ENCODE measurements around the gene EML3.
"Not testable (repeated sequence)": the region's sequence is repeated elsewhere in the genome, so short reads cannot be mapped to it uniquely, and the experiment has no call there.

The EML3 gene

GRCh38 chr11:62593434-62594044 is 19.0 kb downstream of the EML3 start:
- peak; percentile 48 for DNase-seq

- no peak for DNase-seq
These were observed 19.6 kb downstream of the EML3 start for GRCh38 chr11:62592989-62593421.

- DNase-seq = no peak
These were observed 20.3 kb downstream of the EML3 start for GRCh38 chr11:62592146-62592815.

- peak; percentile 99 for DNase-seq
These were observed 21.0 kb downstream of the EML3 start, which contains the start of gene TUT1 for GRCh38 chr11:62591448-62592145. TSS of gene TUT1 (minus strand) at chr11:62591523. CDS start at chr11:62591485, 38 bp downstream.

GRCh38 chr11:62588966-62589637 is 23.5 kb downstream of the EML3 start:
- DNase-seq = no peak

GRCh38 chr11:62585356-62585755 is 27.2 kb downstream of the EML3 start:
- not testable (repeated sequence) for DNase-seq

GRCh38 chr11:62581735-62582134 is 30.8 kb downstream of the EML3 start:
- DNase-seq = not testable (repeated sequence)

- no peak for DNase-seq
These were observed 31.4 kb downstream of the EML3 start for GRCh38 chr11:62580959-62581715.

- DNase-seq = no peak
These were observed 33.3 kb downstream of the EML3 start for GRCh38 chr11:62579252-62579651.

GRCh38 chr11:62578541-62578940 is 34.0 kb downstream of the EML3 start:
- no peak for DNase-seq

- no peak for DNase-seq
These were observed 35.4 kb downstream of the EML3 start for GRCh38 chr11:62577046-62577714.

- DNase-seq = no peak
These were observed 36.7 kb downstream of the EML3 start for GRCh38 chr11:62575837-62576236.

GRCh38 chr11:62575156-62575555 is 37.4 kb downstream of the EML3 start:
- no peak for DNase-seq

GRCh38 chr11:62574363-62575071 is 38.1 kb downstream of the EML3 start:
- no peak for DNase-seq

GRCh38 chr11:62573592-62574362 is 38.8 kb downstream of the EML3 start, which contains the start of gene EEF1G:
TSS of gene EEF1G (minus strand) at chr11:62573891. CDS start at chr11:62573842, 49 bp downstream.
- DNase-seq = peak; percentile 100

GRCh38 chr11:62573006-62573591 is 39.5 kb downstream of the EML3 start:
- DNase-seq = no peak

- DNase-seq = no peak
These were observed 40.1 kb downstream of the EML3 start for GRCh38 chr11:62572431-62572830.

- DNase-seq = not testable (repeated sequence)
These were observed 41.1 kb downstream of the EML3 start for GRCh38 chr11:62571493-62571892.

- not testable (repeated sequence) for DNase-seq
These were observed 41.7 kb downstream of the EML3 start for GRCh38 chr11:62570903-62571302.

- DNase-seq = no peak
These were observed 43.0 kb downstream of the EML3 start for GRCh38 chr11:62569611-62570010.

All from KG1 (cell line).